D721Med (cell line): Measurements from ENCODE around the gene EIF5.

Experiments used
- DNase-seq: peaks from one replicate; pipeline ENCODE4 v3.0.0; 2011; ENCODE audit warnings: low spot score; ENCODE audit not compliant: insufficient read length
- FAIRE-seq: peaks from 2 replicates; lab custom pipeline; 2011; peaks lifted over from hg19 to GRCh38; lab: Jason Lieb, UNC
- TF ChIP-seq, protein P1 (sequence below): IDR thresholded peaks from 2 replicates; pipeline ENCODE4 v1.5.1; 2012; ENCODE audit warnings: mild to moderate bottlenecking, control low read depth; ENCODE audit not compliant: insufficient read depth; ENCODE audit errors: missing control alignments

Gene EIF5

DNA sequence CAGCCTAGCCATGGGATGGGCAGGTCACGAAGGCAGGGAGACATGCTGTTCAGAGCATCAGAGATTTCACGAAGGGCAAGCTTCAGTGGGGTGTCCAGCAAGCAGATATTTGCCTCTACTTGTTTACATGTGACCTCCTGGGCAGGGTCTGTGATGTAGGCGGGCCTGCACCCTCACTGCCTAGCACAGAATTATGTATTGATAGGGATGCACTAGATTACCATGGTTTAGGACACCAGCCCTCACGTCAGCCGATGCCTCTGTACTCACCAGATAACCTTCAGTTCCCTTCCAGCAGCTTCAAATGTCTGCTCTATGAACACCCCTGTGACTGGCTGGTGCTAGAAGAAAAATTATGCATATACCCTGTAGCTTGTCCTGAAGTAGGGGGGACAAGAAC, 5.1 kb upstream of the EIF5 start:
- FAIRE-seq (no peak), DNase-seq (no peak)
- TF ChIP-seq, protein P1, sequence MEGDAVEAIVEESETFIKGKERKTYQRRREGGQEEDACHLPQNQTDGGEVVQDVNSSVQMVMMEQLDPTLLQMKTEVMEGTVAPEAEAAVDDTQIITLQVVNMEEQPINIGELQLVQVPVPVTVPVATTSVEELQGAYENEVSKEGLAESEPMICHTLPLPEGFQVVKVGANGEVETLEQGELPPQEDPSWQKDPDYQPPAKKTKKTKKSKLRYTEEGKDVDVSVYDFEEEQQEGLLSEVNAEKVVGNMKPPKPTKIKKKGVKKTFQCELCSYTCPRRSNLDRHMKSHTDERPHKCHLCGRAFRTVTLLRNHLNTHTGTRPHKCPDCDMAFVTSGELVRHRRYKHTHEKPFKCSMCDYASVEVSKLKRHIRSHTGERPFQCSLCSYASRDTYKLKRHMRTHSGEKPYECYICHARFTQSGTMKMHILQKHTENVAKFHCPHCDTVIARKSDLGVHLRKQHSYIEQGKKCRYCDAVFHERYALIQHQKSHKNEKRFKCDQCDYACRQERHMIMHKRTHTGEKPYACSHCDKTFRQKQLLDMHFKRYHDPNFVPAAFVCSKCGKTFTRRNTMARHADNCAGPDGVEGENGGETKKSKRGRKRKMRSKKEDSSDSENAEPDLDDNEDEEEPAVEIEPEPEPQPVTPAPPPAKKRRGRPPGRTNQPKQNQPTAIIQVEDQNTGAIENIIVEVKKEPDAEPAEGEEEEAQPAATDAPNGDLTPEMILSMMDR: no peak

DNA sequence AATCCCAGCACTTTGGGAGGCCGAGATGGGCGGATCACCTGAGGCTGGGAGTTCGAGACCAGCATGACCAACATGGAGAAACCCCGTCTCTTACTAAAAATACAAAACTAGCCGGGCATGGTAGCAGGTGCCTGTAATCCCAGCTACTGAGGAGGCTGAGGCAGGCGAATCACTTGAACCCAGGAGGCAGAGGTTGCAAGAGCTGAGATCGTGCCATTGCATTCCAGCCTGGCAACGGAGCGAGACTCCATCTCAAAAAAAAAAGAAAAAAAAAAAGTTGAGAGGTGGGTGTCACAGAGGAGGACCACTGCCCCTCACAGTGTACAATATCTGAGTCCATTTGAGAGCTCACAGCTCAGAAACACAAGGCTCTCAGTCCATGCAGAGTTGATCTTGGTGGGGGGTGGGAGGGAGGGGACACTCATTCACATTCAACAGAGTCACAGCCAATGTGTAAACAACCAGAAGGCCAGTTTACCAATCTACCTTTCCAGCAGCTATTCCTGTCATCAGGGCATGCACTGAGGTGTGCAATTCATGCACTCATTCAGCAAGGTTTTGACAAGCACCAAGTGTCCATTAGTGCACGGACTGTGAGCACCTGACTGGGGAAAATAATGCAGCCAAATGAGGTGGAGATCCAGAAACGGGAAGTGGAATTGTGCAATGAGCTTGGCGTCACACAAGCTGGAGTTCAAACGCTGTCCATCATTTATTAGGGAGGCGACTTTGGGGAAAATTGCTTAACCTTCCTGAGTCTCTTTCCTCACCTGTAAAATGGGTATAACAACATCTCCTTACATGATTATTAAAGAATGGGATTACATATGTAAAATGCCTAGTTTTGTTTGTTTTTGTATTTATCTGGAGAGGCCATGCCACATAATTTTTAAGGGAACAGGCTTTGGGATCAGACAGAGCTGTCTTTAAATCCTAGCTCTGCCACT, 4.4 kb upstream of the EIF5 start:
- FAIRE-seq: no peak
- DNase-seq: no peak
- TF ChIP-seq, protein P1: no peak

DNA sequence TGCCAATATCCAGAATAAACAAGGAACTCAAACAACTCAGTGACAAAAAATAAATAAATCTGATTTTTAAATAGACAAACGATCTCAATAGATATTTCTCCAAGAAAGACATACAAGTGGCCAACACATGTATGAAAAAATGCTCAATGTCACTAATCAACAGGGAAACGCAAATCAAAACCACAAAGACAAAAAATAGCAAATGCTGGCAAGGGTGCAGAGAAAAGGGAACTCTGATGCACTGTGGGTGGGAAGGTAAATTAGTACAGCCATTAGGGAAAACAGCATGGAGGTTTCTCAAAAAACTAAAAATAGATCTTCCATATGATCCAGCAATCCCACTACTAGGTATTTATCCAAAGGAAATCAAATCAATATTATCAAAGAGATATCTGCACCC, 3.5 kb upstream of the EIF5 start:
- TF ChIP-seq, protein P1: no peak
- DNase-seq (no peak), FAIRE-seq (no peak)

DNA sequence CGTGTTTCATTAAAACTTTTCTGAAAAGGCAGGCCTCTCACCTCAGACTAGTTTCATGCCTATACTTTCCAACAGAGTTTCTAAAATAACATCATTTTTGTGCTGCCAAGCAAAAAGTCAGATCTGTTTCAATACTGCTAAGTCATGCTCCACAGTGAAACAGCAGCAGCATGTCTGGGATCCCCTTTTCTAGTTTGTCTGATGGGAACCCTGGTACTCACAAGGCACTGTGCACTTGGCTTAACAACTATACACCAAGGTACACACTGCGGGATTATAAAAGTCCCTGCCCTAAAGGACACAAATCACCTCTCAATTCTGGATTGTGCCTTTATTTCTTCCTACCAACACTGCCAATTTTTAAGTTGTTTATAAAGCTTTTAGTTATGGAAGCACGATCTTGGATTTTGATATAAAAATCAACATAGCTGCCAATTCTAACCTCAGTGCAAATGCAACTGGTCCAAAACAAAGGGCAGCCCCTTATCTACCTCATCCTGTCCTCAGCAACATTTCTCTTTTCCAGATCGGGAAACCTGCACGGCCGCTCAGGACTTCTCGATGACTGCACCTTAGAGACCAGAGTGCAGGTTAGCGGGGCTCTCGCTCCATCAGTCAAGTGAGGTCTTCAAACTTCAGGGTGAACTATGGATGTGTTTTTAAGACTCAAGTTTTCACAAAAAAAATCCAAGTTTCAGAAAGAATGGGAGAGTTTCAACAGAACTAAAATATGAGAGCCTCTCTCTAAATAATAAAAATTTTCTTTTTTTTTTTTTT, 1.7 kb upstream of the EIF5 start:
- TF ChIP-seq, protein P1: no peak
- FAIRE-seq (no peak), DNase-seq (no peak)

DNA sequence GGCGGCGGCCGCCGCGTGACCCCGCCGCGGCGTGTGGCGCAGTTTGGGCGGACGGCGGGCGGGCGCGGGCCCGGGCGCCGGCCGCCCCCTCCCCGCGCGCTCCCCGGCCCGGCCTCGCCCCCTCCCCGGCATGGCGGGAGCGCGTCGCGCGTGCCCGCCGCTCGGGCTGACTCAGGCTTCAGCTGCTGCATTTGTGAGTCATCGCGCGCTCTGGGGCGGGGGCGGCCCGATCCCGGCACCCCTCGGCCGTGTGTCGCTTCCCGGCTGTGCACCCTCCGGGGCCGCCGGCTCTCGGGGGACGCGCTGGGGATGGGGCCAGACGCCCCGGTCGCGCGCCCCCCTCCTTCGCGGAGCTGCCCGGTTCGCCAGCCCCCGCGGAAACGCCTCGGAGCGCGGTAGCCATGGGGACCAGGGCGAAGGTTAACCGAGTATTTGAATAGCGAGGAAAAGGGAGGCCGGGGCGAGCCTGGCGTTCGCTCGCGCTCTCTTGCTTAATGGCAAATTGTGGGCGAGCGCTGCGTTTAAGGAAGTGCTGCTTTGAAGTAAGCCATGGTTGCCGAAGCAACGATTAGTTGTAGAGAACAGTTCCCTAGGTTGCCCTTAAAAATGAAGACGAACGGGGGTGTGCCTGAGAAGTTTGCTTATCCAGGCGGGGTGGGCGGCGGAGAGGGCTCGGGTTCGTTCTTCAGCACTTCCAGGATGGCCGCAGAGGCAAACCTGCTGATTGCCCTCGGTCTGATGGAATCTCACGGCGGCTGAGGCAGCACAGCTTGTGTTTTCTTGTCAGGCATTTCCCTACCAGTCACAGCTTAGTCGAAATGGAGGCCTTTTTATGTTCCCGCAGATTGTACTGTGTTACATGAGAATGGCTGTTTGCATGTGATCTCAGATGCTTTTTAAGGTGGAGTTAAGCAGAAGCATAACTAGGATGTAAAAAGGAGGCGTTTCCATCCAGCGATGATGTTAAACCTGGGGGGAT, 896 bp downstream of the EIF5 start:
- no peak for FAIRE-seq
- DNase-seq: no peak

DNA sequence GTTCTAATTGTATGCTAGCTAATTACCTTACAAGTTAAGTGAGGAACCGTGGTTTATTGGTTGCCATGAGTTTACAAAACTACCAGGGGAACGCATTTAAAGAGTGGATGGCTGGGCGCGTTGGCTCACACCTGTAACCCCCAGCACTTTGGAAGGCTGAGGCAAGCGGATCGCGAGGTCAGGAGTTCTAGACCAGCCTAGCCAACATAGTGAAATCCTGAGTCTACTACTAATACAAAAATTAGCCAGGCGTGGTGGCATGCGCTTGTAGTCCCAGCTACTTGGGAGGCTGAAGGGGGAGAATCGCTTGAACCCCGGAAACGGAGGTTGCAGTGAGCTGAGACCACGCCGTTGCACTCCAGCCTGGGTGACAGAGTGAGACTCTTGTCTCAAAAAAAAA, 2.2 kb downstream of the EIF5 start:
- TF ChIP-seq, protein P1: no peak
- no peak for FAIRE-seq

More for the DNA sequence above, 896 bp downstream of the EIF5 start:
- TF ChIP-seq, protein P1: no peak

More for the DNA sequence above, 2.2 kb downstream of the EIF5 start:
- DNase-seq: no peak
